HG02884 (cell line): ENCODE data around the gene TMEM212.
"Not testable (repeated sequence)": the region's sequence is repeated elsewhere in the genome, so short reads cannot be mapped to it uniquely, and the experiment has no call there.

Experiments used
- ATAC-seq: cut with Tn5 transposase; IDR thresholded peaks from one replicate; pipeline ENCODE4 v1.9.1; 2021; ENCODE audit warnings: mild to moderate bottlenecking, moderate library complexity; ENCODE audit not compliant: unreplicated experiment

The TMEM212 gene

GRCh38 chr3:171812811-171813210, 30.3 kb upstream of the TMEM212 start:
- ATAC-seq = no peak

GRCh38 chr3:171813278-171813896, 29.8 kb upstream of the TMEM212 start:
- ATAC-seq = no peak

GRCh38 chr3:171813897-171814460, 29.2 kb upstream of the TMEM212 start:
- peak; percentile 34 for ATAC-seq

- ATAC-seq = not testable (repeated sequence)
Measured at GRCh38 chr3:171814662-171815061, 28.5 kb upstream of the TMEM212 start.

GRCh38 chr3:171815973-171816595, 27.1 kb upstream of the TMEM212 start:
- ATAC-seq = no peak

GRCh38 chr3:171817074-171817800, 25.9 kb upstream of the TMEM212 start:
- ATAC-seq = no peak

- ATAC-seq = no peak
Measured at GRCh38 chr3:171821044-171821443, 22.1 kb upstream of the TMEM212 start.

GRCh38 chr3:171821778-171822358, 21.3 kb upstream of the TMEM212 start:
- ATAC-seq = no peak

- no peak for ATAC-seq
Measured at GRCh38 chr3:171822431-171823106, 20.6 kb upstream of the TMEM212 start.

GRCh38 chr3:171824116-171824515, 19.0 kb upstream of the TMEM212 start:
- ATAC-seq = no peak

- ATAC-seq = no peak
Measured at GRCh38 chr3:171824824-171825221, 18.3 kb upstream of the TMEM212 start.

GRCh38 chr3:171825222-171825828, 17.8 kb upstream of the TMEM212 start:
- no peak for ATAC-seq

- no peak for ATAC-seq
Measured at GRCh38 chr3:171827385-171827784, 15.8 kb upstream of the TMEM212 start.

GRCh38 chr3:171827836-171828458, 15.2 kb upstream of the TMEM212 start:
- ATAC-seq = no peak

GRCh38 chr3:171828902-171829770, 14.0 kb upstream of the TMEM212 start:
- ATAC-seq = no peak

GRCh38 chr3:171829841-171830517, 13.2 kb upstream of the TMEM212 start:
- no peak for ATAC-seq

- no peak for ATAC-seq
Measured at GRCh38 chr3:171830518-171830875, 12.7 kb upstream of the TMEM212 start.

GRCh38 chr3:171831936-171832335, 11.2 kb upstream of the TMEM212 start:
- no peak for ATAC-seq

- ATAC-seq = no peak
Measured at GRCh38 chr3:171832989-171833388, 10.2 kb upstream of the TMEM212 start.
